Body of pancreas (tissue), 4 donors: ENCODE results near the gene IPPK.

Experiments used
- POLR2A ChIP-seq, 3 donors: fragments of 450-650 bp; IDR thresholded peaks; one replicate each; pipeline ENCODE4 v1.6.1; 2016; ENCODE audit warnings: antibody characterized with exemption in 3 of 3, mild to moderate bottlenecking in 2 of 3
- TF ChIP-seq, protein P1 (sequence below), 7 experiments: fragments of 450-650 bp in 4 of 7; fragments of 200-600 bp in 3 of 7; sonication (generic) in 3 of 7; IDR thresholded peaks; one replicate each; pipeline ENCODE4 v1.5.1; 2016 to 2019; ENCODE audit warnings: antibody characterized with exemption in 7 of 7

DNA sequence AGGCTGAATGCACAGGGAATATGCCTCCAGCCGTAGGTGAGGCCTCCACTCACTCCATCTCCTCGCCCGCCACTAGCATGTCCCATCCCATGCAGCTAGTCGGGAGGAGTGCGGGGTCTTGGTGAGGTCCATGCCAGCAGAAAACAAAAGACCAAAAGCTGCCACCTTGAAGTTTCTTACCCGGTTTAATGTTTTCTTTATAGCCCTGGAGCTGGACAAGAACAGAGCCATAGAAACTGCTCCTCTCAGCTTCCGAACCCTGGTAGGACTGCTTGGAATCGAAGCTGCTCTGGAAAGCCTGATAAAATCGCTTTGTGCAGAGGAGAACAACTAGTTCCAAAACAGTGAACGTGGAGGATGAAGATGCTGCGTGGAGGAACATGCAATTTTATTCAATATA is 57.1 kb downstream of the IPPK start:
- TF ChIP-seq, protein P1, sequence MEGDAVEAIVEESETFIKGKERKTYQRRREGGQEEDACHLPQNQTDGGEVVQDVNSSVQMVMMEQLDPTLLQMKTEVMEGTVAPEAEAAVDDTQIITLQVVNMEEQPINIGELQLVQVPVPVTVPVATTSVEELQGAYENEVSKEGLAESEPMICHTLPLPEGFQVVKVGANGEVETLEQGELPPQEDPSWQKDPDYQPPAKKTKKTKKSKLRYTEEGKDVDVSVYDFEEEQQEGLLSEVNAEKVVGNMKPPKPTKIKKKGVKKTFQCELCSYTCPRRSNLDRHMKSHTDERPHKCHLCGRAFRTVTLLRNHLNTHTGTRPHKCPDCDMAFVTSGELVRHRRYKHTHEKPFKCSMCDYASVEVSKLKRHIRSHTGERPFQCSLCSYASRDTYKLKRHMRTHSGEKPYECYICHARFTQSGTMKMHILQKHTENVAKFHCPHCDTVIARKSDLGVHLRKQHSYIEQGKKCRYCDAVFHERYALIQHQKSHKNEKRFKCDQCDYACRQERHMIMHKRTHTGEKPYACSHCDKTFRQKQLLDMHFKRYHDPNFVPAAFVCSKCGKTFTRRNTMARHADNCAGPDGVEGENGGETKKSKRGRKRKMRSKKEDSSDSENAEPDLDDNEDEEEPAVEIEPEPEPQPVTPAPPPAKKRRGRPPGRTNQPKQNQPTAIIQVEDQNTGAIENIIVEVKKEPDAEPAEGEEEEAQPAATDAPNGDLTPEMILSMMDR (IDR thresholded peaks at IDR 0.05) = no peak
- TF ChIP-seq POLR2A (IDR thresholded peaks at IDR 0.05) = no peak
